HepG2 (cell line): Measurements from ENCODE around the gene TIMM10. TPM values are rescaled to one million over a fixed set of nuclear protein-coding genes. Genes with fewer than 3 reads are reported as not detected.

Source experiments
- FOXK2 ChIP-seq: fragments of 450-650 bp; IDR thresholded peaks from 2 replicates; pipeline ENCODE4 v1.6.1; 2016
- HES4 ChIP-seq: sonication (generic); formaldehyde crosslinking; IDR thresholded peaks from 2 replicates; pipeline ENCODE4 v1.9.0; 2021; ENCODE audit warnings: mild to moderate bottlenecking, missing genetic modification reagents, borderline replicate concordance
- HMG20B ChIP-seq: conservative IDR thresholded peaks from 2 replicates; pipeline ENCODE4 v1.6.1; 2016; ENCODE audit warnings: missing genetic modification reagents, missing compliant biosample characterization
- JUND ChIP-seq: sonication (generic); formaldehyde crosslinking; IDR thresholded peaks from 2 replicates; pipeline ENCODE4 v1.8.0; 2022; ENCODE audit warnings: mild to moderate bottlenecking, missing genetic modification reagents
- KDM5A ChIP-seq: fragments of 200-600 bp; sonication (generic); IDR thresholded peaks from 2 replicates; pipeline ENCODE4 v1.7.0; 2018; ENCODE audit warnings: antibody characterized with exemption, mild to moderate bottlenecking, low read length, borderline replicate concordance
- KMT2A ChIP-seq: sonication (generic); formaldehyde crosslinking; IDR thresholded peaks from 2 replicates; pipeline ENCODE4 v1.4.0; 2020; ENCODE audit warnings: missing genetic modification reagents
- MTA1 ChIP-seq: sonication (generic); formaldehyde crosslinking; IDR thresholded peaks from 2 replicates; pipeline ENCODE4 v1.4.0; 2020; ENCODE audit warnings: missing genetic modification reagents, mild to moderate bottlenecking, borderline replicate concordance
- NCOA5 ChIP-seq: sonication (generic); formaldehyde crosslinking; IDR thresholded peaks from 2 replicates; pipeline ENCODE4 v1.4.0; 2020; ENCODE audit warnings: missing genetic modification reagents
- POLR2A ChIP-seq, 2 experiments: IDR thresholded peaks; 2 replicates each; pipeline ENCODE4 v1.6.1; 2011; ENCODE audit warnings: low read depth in 2 of 2, low read length in 2 of 2, mild to moderate bottlenecking in 1 of 2, moderate library complexity in 1 of 2; ENCODE audit not compliant: insufficient read depth in 1 of 2
- RAD21 ChIP-seq: fragments of 450-650 bp; formaldehyde crosslinking; IDR thresholded peaks from 2 replicates; pipeline ENCODE4 v1.5.0; 2020; ENCODE audit warnings: mild to moderate bottlenecking
- SNAPC2 ChIP-seq: sonication (generic); formaldehyde crosslinking; IDR thresholded peaks from 2 replicates; pipeline ENCODE4 v1.8.1; 2022; ENCODE audit warnings: mild to moderate bottlenecking, missing genetic modification reagents
- TBX2 ChIP-seq: sonication (generic); formaldehyde crosslinking; IDR thresholded peaks from 2 replicates; pipeline ENCODE4 v1.5.0; 2020; ENCODE audit warnings: missing genetic modification reagents, mild to moderate bottlenecking, borderline replicate concordance
- ZBTB7A ChIP-seq: sonication (generic); formaldehyde crosslinking; IDR thresholded peaks from 2 replicates; pipeline ENCODE4 v1.8.0; 2022; ENCODE audit warnings: mild to moderate bottlenecking, missing genetic modification reagents
- ZFY ChIP-seq: sonication (generic); formaldehyde crosslinking; IDR thresholded peaks from 2 replicates; pipeline ENCODE4 v1.4.0; 2020; ENCODE audit warnings: missing genetic modification reagents
- ZNF350 ChIP-seq: sonication (generic); formaldehyde crosslinking; IDR thresholded peaks from 2 replicates; pipeline ENCODE4 v1.4.0; 2020; ENCODE audit warnings: mild to moderate bottlenecking, low read depth, missing genetic modification reagents, borderline replicate concordance
- ZNF577 ChIP-seq: sonication (generic); formaldehyde crosslinking; IDR thresholded peaks from 2 replicates; pipeline ENCODE4 v1.4.0; 2020; ENCODE audit warnings: mild to moderate bottlenecking, low read depth, missing genetic modification reagents, borderline replicate concordance
- ZNF790 ChIP-seq: sonication (generic); formaldehyde crosslinking; IDR thresholded peaks from 2 replicates; pipeline ENCODE4 v1.8.0; 2022; ENCODE audit warnings: missing genetic modification reagents, mild to moderate bottlenecking, borderline replicate concordance
- polyA plus RNA-seq, 8 experiments: library from polyadenylated mRNA; depleted of rRNA in 3 of 8; stranded (reverse) in 7 of 8; unstranded in 1 of 8; fragments of >200 nt; fragmentation: Illumina TruSeq in 4 of 8; extraction: Trizol in 4 of 8; gene quantifications; 2 replicates each; pipeline versions ENCODE4 v1.2.1 to v1.2.3, GENCODE V29; 2011 to 2016; ENCODE audit warnings: low read depth in 4 of 8, missing spikeins in 1 of 8, mixed read lengths in 1 of 8; ENCODE audit not compliant: insufficient read depth in 1 of 8
- total RNA-seq, 5 experiments: library from RNA; depleted of rRNA; stranded (reverse); fragments of >200 nt; fragmentation: Illumina TruSeq; extraction: Trizol; gene quantifications; 2 replicates each; pipeline ENCODE4 v1.2.3, GENCODE V29; 2016; ENCODE audit warnings: low read depth in 1 of 5
- TF ChIP-seq, protein P1 (sequence below): sonication (generic); formaldehyde crosslinking; IDR thresholded peaks from 2 replicates; pipeline ENCODE4 v1.8.1; 2023; ENCODE audit warnings: mild to moderate bottlenecking, missing genetic modification reagents

The TIMM10 gene
- total and polyA plus RNA-seq, 2 of the 13 experiments (the other 11 are each of a cell fraction or from before 2014, with no cell fraction given), result 67.8 to 82.2 TPM

DNA sequence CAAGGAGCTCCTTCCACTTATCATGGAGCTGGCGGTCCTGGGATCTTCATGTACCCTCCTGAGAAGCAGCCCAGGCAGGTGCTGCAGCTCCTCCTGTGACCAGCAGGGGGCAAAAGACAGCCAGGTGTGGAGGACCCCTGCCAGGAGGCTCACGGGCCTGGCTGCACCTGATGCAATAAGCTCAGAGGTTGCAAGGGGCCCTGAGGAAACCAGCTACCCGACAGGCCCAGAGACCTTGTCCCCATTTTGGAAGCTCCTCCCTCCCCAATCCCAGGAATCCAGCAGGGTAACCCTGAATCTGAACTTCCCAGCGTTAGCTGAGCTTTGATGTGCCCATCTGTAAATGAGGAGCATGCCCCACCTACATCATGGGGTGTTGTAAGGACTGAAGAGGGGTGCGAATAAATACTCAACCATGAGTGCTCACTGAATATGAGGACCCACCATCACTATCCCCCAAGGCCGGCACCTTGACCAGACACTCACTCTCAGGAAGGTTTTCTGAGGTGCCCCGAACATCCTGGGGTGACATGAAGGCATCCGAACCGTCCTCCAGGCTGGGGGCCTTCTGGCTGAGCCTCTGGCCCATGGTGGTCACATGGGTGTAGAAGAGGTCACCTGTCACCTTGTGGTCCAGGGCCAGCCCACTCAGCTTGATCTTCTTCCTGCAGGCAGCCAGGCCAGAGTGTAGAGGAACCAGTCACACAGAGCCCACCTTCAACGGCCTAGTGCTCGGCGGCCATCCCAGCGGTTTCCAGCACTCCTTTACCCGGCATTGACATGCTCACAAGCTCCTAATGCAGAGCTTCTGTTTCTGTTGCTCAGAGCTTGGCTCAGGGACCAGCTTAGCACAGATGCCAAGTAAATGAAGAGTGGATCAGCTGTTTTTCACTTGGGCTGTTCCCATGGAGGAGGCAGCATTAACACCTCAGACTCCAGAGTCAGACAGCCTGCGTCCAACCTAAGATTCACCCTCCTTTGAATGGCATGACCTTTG, 36.7 kb downstream of the TIMM10 start (continued):
- no peak for TF ChIP-seq ZNF577
- no peak for TF ChIP-seq KMT2A
- TF ChIP-seq MTA1 (CRISPR knock-in tag), result no peak
- TF ChIP-seq KDM5A, result no peak
- peak; percentile 66; the same call in 1 of the 2 replicates for TF ChIP-seq ZBTB7A (CRISPR knock-in tag)
- TF ChIP-seq, protein P1, sequence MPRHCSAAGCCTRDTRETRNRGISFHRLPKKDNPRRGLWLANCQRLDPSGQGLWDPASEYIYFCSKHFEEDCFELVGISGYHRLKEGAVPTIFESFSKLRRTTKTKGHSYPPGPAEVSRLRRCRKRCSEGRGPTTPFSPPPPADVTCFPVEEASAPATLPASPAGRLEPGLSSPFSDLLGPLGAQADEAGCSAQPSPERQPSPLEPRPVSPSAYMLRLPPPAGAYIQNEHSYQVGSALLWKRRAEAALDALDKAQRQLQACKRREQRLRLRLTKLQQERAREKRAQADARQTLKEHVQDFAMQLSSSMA (CRISPR knock-in tag), result no peak
- TF ChIP-seq HMG20B (CRISPR knock-in tag), result no peak
- TF ChIP-seq POLR2A (IDR thresholded peaks at IDR 0.05; ENCODE audit: insufficient read depth in 1 of 2, low read depth in 2 of 2, low read length in 2 of 2), result no peak
- no peak for TF ChIP-seq SNAPC2 (CRISPR knock-in tag)
- TF ChIP-seq ZNF350 (CRISPR knock-in tag), result peak; percentile 80; the same call in 1 of the 2 replicates
- peak; percentile 59 for TF ChIP-seq ZFY (CRISPR knock-in tag)
- no peak for TF ChIP-seq NCOA5 (CRISPR knock-in tag)
- TF ChIP-seq JUND (CRISPR knock-in tag), result no peak
- no peak for TF ChIP-seq HES4 (CRISPR knock-in tag)
- peak; percentile 68 for TF ChIP-seq TBX2 (CRISPR knock-in tag)
- peak; percentile 96 for TF ChIP-seq RAD21
- TF ChIP-seq FOXK2, result no peak
- no peak for TF ChIP-seq ZNF790 (CRISPR knock-in tag)
